Measurements from ENCODE around the gene TRAF6.
"Not testable (repeated sequence)": the region's sequence is repeated elsewhere in the genome, so short reads cannot be mapped to it uniquely, and the experiment has no call there.

TRAF6 gene

GRCh38 chr11:36493332-36493731, 16.7 kb downstream of the TRAF6 start:
- no peak for DNase-seq (ENCODE audit: low read depth)

DNA sequence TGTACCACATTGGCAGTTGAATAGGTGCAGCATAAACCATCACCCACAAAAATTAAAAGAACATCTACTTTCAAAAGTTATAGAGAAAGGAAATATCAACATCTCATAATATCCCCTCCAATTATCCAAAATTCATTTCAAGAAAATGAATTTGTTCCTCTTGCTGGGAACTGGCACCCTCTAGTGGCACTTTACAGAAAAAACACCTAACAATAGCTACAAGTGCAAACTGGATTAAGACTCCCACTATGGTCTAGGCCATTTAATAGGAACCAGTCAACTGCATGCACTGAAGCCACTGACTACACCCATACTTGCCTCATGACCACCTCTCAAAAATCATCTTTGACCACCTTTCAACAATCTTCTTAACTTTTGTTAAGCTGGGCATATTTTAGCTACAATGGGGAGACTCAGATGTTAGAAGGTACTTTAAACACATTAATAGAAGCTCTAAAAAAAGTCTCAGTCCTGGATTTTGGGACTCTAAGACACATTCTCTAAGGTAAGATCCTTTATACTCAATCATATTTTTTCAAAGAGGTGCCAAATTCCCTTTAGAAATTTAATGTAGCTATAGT, 17.3 kb downstream of the TRAF6 start:
- DNase-seq (ENCODE audit: low read depth): no peak

DNA sequence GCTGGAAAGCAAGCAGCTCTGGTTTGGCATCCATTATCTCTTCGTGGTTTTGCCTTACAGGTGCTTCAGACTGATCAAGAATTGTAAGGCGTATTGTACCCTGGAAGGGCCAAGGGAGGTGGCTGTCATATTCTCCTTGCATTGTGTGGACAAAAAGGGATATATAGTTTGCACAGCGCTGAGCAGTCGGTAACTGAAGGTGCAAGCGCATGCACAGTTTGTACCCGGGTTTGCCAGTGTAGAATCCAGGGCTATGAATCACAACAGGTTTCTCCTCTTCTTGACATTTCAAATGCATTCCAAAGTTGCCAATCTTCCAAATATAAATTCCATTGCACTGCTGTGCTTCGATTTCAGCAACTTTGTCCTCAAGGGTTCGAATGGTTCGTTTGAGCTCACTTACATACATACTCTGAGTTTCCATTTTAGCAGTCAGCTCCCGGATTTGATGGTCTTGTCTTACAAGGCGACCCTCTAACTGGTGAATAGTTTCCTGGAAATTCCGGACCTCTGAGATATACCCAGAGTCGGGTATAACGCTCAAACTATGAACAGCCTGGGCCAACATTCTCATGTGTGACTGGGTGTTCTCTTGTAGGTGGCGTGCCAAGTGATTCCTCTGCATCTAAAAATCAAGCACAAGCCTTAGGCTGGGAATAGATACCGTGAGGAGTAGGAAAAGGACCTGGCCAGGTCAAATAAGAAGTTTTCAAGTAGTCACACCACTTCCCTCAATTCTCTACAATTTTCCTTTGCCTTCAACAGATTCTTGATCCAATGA, 19.9 kb downstream of the TRAF6 start:
- DNase-seq (ENCODE audit: low read depth): no peak

DNA sequence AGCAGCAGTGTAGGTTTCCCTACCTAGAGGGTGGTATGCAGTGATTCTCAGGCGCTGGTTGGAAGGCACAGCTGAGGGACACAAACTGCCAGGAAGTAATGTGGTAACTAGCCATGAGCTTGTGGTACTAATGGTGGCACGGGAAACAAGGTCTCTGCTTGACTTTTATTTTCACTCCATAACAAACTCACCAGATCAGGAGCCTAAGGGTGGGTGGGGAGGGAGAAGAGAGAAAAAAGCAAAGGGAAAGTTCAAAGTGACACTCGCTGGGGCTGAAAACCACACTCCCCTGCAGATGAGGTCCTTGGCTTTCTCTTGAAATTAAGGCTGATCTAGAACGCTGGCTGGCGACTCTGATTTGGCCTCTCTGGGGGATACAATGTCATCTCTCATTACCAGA, 22.0 kb downstream of the TRAF6 start:
- no peak for DNase-seq (ENCODE audit: low read depth)

DNA sequence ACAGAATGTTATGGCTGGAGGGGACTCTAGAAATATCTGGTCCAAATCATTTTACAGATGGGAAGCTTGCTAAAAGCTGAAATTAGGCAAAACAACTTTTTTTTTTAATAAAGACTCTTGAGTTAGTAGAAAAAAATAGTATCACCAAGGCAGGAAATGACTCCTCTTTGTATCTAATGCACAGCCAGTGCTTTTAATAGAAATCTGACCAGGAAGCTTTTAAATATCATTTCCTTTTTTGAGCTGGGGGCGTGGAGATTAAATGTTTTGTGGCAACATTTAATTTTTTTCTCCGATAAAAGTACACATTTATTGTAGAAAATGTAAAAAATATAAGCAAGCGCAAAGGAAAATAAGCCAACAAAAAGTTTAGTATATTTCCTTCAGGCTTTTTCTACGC, 22.5 kb downstream of the TRAF6 start:
- DNase-seq (ENCODE audit: low read depth): no peak

GRCh38 chr11:36485298-36486002, 24.6 kb downstream of the TRAF6 start:
- no peak for DNase-seq (ENCODE audit: low read depth)

DNA sequence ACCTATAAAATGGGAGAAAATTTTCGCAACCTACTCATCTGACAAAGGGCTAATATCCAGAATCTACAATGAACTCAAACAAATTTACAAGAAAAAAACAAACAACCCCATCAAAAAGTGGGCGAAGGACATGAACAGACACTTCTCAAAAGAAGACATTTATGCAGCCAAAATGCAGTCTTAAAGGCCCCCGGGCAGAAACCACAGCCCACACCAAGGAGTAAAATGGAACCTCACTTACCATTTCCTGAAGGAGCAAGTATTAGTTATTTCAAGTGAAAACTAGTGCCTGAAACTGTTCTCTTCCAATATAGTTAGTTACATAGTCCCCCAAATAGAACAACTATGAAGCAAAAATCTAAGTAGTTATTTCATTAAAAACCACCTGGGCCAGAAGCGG, 27.0 kb downstream of the TRAF6 start:
- not testable (repeated sequence) for DNase-seq (ENCODE audit: low read depth)

GRCh38 chr11:36480833-36481232, 29.2 kb downstream of the TRAF6 start:
- no peak for DNase-seq (ENCODE audit: low read depth)

DNA sequence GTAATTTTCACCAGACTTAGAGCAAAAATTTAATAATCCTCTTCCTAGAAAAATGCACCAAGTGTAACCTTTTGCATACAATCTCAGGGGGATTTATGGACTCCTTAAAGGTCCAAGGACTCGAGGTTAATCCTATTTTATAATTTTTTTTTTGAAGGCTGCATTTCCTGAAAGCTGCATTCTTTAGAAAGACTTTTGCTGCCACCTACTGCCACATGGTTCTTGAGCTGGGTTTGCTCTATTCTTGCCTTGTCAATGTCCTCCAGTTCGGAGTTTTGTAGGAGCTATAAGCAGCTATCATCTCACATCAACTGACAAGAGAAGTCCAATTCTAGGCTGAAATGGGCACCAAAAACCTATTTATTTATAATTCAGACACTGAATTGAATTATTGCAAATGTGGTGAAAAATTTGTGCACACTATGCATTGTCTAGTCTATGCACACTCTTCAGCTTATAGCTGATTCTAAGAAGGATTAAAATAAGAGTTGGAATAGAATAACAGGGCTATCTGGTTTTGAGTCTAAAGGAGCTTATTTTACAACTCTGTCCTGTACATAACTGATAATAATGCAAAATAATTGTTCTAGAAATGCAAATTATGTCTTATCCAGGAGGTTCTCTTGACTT, 31.3 kb downstream of the TRAF6 start:
- no peak for DNase-seq (ENCODE audit: low read depth)

DNA sequence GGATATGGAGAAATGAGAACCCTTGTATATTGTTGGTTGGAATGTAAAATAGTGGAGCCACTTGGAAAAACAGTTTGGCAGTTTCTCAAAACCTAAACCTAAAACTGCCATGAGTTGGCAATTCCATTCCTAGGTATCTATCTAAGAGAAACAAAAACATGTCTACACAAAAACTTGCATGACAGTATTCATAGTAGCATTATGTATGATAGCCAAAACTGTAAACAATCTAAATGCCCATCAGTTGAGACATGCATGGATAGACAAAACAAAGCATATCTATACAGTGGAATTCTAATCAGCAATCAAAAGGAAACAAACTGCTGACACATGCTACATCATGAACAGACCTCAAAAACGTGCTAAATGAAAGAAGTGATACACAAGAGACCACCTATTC, 34.9 kb downstream of the TRAF6 start:
- DNase-seq (ENCODE audit: low read depth): no peak

DNA sequence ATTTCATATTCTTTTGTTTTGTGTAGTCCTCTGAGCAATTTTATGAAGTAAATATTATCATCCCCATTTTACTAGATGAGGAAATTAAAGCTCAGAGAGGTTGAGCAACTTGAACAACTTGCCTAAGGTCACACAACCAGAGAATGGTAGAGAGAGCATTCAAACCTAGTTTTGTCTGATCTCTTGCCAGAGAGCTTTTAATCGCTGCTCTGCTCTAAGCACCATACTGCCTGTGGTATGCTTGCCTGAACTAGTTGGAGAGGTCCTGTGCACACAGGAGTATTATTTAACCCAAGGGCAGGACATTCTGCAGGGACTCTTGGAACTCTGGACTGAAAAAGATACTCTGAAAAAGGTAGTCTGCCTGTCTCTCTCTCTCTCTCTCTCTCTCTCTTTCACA, 38.5 kb downstream of the TRAF6 start:
- DNase-seq (ENCODE audit: low read depth): no peak

- DNase-seq (ENCODE audit: low read depth): no peak
Measured at GRCh38 chr11:36469881-36470802, 39.9 kb downstream of the TRAF6 start.

GRCh38 chr11:36469063-36469462, 41.0 kb downstream of the TRAF6 start:
- no peak for DNase-seq (ENCODE audit: low read depth)

DNA sequence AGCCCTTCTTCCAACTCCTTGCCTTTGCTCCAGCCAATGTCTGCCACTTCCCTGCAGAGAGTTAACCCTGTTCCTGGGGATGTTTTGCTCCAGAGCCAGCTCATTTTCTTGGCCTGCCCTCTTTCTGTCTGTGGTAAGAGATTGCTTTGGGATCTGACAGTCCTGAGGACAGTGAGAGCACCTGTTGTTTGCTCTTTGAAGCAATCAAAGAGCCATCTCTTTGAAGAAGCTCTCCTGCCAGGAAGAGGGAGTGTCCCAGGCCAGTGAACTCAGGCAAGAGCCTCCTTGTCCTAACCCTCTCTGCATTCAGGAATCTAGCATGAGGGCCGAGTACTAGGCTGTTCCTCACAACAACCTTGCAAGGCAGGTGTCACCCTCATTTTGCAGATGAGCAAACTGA, 42.2 kb downstream of the TRAF6 start:
- DNase-seq (ENCODE audit: low read depth): no peak

DNA sequence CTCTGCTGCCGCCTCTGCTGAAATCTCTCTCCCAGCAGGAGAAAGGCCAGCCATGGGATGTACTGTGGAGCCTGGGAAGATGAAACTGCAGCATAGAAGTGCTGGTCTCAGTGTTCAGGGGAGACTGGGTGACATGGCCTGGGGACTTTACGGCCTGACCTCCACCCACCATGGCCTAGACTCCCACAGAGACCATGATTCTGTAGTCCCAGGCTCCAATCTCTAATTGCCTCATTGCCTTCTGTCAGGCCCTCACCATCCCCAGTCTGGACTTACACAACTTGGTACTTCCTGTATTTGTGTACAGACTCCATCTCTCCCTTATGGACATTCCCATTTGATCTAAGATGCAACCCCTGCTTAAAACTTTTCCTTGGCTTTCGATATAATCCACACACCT, 43.1 kb downstream of the TRAF6 start:
- no peak for DNase-seq (ENCODE audit: low read depth)

- DNase-seq (ENCODE audit: low read depth): no peak
Measured at GRCh38 chr11:36465449-36466163, 44.5 kb downstream of the TRAF6 start.

GRCh38 chr11:36464720-36465119, 45.4 kb downstream of the TRAF6 start:
- no peak for DNase-seq (ENCODE audit: low read depth)

- no peak for DNase-seq (ENCODE audit: low read depth)
Measured at GRCh38 chr11:36463781-36464180, 46.3 kb downstream of the TRAF6 start.

DNA sequence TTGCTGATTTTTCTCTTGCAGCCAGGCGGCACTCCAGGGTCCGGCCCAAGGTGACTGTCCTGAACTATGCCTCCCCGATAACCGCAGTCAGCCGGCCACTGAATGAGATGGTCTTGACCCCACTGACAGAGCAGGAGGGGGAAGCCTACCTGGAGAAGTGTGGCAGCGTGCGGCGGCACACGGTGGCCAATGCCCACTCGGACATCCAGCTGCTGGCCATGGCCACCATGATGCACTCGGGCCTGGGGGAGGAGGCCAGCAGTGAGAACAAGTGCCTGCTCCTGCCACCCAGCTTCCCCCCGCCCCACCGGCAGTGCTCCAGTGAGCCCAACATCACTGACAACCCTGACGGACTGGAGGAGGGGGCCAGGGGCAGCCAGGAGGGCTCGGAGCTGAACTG, 47.8 kb downstream of the TRAF6 start:
- no peak for DNase-seq (ENCODE audit: low read depth)

DNA sequence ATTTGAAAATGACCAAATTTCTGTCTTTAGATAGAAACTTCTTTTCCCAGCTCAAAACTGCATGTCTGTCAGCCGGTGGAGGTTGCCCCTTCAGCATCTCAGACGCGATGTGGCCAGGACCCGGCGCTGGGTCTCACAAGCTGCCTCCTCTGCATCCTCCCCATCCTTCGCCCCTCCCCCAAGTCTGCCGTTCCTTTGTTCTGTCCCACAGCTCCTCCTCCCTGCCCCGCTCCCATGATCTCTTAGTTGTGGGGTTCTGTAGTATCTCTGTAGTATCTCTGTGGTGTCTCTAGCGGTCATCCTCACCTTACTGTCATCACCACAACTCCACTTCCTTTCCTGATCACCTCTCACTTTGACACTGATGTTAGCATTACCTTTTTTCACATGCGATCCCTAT, 49.9 kb downstream of the TRAF6 start:
- DNase-seq (ENCODE audit: low read depth): no peak

- DNase-seq (ENCODE audit: low read depth): no peak
Measured at GRCh38 chr11:36459046-36459445, 51.0 kb downstream of the TRAF6 start.

Data from activated T-helper 1 cell treated with Interleukin-2 at 50 U/mL for 16 hours (primary cell).